ENCODE results near the gene SLC15A5.

SLC15A5 gene

GRCh38 chr12:16218234-16218633 is 59.3 kb downstream of the SLC15A5 start:
- DNase-seq (ENCODE audit: low read depth, low spot score) = no peak
- in situ Hi-C loops (cut with HindIII; ENCODE audit: low sequenced_read_pairs) = no loop called here
- TF ChIP-seq CTCF (IDR thresholded peaks at IDR 0.05; ENCODE audit: low read depth, low read length) = no peak
- no peak overlapping the region for H3K4me3 ChIP-seq (ENCODE audit: low read depth, low read length)

- no peak overlapping the region for H3K4me3 ChIP-seq (ENCODE audit: low read depth, low read length)
- DNase-seq (ENCODE audit: low read depth, low spot score) = no peak
- in situ Hi-C loops (cut with HindIII; ENCODE audit: low sequenced_read_pairs) = no loop called here
- TF ChIP-seq CTCF (IDR thresholded peaks at IDR 0.05; ENCODE audit: low read depth, low read length) = no peak
Observed at GRCh38 chr12:16211731-16212130, 65.8 kb downstream of the SLC15A5 start.

GRCh38 chr12:16198884-16199283 is 78.6 kb downstream of the SLC15A5 start:
- in situ Hi-C loops (cut with HindIII; ENCODE audit: low sequenced_read_pairs) = no loop called here
- no peak overlapping the region for H3K4me3 ChIP-seq (ENCODE audit: low read depth, low read length)
- DNase-seq (ENCODE audit: low read depth, low spot score) = no peak
- no peak for TF ChIP-seq CTCF (IDR thresholded peaks at IDR 0.05; ENCODE audit: low read depth, low read length)

DNA sequence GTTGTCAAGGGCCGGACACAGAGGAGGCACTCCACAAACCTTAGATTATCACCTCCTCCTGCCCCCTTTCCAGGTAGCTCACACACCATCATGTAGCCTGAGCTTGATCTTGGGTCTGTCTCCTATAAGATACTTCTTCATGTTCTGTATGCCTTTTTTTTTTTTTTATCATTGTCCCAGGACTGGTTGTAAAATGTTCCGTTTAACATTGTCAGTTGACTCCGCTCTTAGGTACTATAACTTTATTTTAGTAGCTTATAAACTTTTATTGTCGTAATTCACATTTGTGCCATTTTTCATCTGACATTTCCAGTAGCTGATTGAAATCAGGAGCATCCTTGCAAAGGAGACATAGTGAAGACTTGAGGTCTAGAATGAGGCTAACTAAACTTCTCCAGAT is 79.9 kb downstream of the SLC15A5 start:
- DNase-seq (ENCODE audit: low read depth, low spot score) = no peak
- in situ Hi-C loops (cut with HindIII; ENCODE audit: low sequenced_read_pairs) = no loop called here
- no peak for TF ChIP-seq CTCF (IDR thresholded peaks at IDR 0.05; ENCODE audit: low read depth, low read length)
- H3K4me3 ChIP-seq (ENCODE audit: low read depth, low read length) = no peak overlapping the region

DNA sequence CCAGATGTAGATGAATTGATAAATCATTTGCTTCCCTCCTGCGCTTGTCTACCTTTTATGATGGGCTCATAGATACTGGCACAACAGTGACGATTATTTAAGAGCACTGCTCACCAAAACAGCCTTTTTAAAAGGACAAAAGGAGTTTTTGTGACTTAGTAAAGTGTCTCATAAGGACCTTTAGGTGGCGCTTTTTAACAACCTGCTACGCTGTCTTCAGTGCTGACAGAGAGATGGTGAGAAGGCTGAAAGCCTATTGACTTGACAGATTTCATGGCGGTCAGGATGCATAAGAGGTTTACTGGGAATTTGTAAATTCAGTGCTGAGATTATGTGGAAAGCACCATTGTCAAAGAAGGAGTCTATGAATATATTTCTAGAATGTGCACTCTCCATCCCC is 87.6 kb downstream of the SLC15A5 start:
- peak; percentile 20 for DNase-seq (ENCODE audit: low read depth, low spot score)
- no peak overlapping the region for H3K4me3 ChIP-seq (ENCODE audit: low read depth, low read length)
- peak; percentile 28 for TF ChIP-seq CTCF (IDR thresholded peaks at IDR 0.05; ENCODE audit: low read depth, low read length)
- in situ Hi-C loops (cut with HindIII; ENCODE audit: low sequenced_read_pairs) = no loop called here

GRCh38 chr12:16187660-16188059 is 89.8 kb downstream of the SLC15A5 start:
- DNase-seq (ENCODE audit: low read depth, low spot score) = no peak
- in situ Hi-C loops (cut with HindIII; ENCODE audit: low sequenced_read_pairs) = no loop called here
- H3K4me3 ChIP-seq (ENCODE audit: low read depth, low read length) = no peak overlapping the region

More at GRCh38 chr12:16187660-16188059, 89.8 kb downstream of the SLC15A5 start:
- no peak for TF ChIP-seq CTCF (IDR thresholded peaks at IDR 0.05; ENCODE audit: low read depth, low read length)

All from astrocyte of the spinal cord (primary cell).